HG02642 (cell line): ENCODE measurements around the gene REG1B.
"Not testable (repeated sequence)": the region's sequence is repeated elsewhere in the genome, so short reads cannot be mapped to it uniquely, and the experiment has no call there.

Source experiments
- ATAC-seq: cut with Tn5 transposase; IDR thresholded peaks from one replicate; pipeline ENCODE4 v1.9.1; 2021; ENCODE audit warnings: mild to moderate bottlenecking; ENCODE audit not compliant: unreplicated experiment, poor library complexity

REG1B gene

DNA sequence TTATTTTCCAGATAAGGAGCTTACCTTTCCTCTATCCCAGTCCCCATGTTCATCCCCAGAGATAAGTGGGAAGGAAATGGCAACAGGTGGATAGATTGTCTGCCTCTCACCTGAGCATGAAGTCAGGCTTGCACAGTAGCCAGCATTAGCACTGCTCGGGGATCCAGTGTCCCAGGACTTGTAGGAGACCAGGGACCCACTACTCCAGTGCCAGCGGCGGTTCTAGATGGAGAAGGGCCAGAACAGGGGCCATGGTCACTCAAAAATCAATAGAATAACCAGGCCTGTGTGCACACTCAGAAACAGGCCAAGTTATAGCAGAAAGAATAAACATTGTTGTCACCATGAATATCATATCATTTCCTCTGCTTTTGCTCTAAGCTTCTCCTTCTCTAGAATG lies 2.4 kb downstream of the REG1B start:
- no peak for ATAC-seq

- ATAC-seq = no peak
Measured at GRCh38 chr2:79084495-79085135, 3.2 kb downstream of the REG1B start.

DNA sequence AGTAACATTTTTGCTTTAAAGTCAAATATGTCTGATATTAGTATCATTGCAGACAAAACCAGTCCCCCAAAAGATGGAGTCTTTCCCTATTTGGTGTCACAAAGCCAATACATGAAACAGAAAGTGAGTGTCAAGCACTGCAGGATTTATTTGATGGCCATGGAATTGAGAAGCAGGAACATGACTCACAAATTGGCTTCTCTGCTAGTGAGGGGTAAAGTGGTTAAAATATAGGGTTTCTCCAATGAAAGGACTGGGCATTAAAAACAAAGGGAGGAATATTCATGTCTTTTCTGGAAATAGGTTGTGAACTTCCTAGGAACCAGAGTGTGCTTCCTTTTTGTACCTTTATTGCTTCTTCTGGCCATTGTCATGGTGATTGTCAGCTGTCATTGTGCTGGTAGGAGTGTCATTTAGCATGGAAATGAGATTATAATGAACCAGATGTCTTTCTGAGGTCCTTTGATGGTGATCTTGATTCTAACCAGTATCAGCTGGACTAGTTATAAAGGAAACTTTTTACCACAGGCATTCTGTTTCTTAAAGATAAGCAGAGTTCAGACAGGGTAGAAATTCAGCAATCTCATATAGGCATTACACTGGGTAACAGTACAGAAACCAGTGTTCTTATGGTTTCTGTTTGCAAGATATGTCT lies 4.1 kb downstream of the REG1B start:
- ATAC-seq = no peak

DNA sequence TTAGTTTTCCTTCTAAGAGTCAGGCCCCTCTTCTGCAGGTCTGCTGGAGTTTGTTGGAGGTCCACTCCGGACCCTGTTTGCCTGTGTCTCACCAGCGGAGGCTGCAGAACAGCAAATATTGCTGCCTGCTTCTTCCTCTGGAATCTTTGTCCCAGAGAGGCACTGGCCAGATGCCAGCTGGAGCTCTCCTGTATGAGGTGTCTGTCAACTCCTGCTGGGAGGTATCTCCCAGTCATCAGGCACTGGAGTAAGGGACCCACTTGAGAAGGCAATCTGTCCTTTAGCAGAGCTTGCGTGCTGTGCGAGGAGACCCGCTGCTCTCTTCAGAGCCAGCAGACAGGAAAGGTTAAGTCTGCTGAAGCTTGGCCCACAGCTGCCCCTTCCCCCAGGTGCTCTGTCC lies 4.8 kb downstream of the REG1B start:
- ATAC-seq = no peak

DNA sequence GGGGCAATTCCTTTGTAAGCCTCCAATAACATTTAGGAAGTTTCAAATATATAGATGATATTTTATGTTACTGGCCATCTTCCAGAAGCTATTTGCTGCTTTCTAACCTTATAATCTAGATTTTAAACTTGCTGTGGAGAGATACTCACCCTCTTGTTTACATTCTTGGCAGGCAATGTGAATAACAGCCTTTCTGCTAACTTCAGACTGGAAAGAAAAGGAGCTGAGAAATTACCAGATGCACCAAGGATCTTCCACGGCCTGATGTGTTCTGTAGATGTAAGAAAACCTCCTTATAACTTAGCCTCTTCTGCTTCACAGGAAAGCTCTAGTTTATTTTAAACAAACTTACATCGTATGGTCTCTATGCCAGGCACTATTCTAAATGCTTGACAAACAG lies 16.7 kb downstream of the REG1B start:
- ATAC-seq = no peak

DNA sequence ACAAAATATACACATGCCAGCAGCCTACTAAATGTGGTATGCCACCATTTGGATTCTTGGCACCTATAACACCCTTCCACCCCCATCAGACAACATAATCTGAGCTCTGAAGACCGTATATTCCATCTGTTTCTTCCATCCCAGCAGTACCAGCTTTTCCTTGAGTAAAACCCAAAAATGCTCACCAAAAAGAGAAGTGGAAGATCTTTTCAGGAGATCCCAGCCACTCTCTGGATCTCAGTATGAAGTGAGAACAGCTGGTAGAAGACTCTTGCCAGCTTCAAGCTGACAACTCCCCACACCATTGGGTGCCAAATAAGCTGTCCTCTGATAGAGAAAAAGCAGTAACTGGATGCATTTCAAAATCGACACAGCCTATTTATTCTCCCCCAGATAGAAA lies 22.6 kb downstream of the REG1B start:
- ATAC-seq = no peak

GRCh38 chr2:79054769-79055168 lies 33.0 kb downstream of the REG1B start:
- not testable (repeated sequence) for ATAC-seq

GRCh38 chr2:79053486-79053885 lies 34.3 kb downstream of the REG1B start:
- not testable (repeated sequence) for ATAC-seq

DNA sequence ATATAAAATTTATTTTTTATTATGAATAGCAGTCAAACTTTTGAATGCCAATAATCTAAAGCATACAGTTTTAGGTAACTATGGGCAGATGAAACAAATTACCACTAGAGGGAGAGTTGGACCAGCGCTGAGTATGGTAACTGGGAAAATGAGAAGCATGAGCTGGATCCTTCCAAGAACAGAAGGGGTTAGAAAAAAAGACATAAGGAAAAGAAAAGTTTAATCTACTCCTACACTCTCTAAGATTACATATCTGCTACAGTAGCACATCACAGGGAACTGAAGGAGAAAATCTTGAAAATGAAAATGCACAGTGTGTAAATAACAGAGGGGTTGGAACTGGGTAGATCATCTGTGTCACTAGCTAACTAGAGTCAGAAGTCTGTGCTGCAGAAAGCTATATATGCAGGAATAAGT lies 46.8 kb downstream of the REG1B start:
- no peak for ATAC-seq

DNA sequence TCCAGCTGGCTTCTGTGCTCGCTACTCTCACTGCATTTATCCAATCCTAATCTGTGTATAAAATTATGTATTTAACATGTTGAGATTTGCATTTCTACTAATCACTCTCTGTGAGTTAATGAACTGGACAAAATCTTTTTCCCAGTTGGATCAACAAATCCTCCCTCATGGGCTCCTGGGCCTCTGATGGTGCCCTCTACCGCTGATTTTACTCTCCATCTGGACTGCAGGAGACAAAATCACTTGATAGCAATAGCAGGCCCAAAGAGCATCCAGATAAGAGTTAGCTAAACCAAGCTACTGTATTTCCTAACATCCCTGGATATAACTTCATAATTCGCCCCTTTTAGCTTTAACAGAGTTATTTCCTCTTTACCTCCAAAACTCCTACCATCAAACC lies 47.8 kb downstream of the REG1B start:
- no peak for ATAC-seq
